Measurements from ENCODE around the gene ARHGDIG.

The ARHGDIG gene

DNA sequence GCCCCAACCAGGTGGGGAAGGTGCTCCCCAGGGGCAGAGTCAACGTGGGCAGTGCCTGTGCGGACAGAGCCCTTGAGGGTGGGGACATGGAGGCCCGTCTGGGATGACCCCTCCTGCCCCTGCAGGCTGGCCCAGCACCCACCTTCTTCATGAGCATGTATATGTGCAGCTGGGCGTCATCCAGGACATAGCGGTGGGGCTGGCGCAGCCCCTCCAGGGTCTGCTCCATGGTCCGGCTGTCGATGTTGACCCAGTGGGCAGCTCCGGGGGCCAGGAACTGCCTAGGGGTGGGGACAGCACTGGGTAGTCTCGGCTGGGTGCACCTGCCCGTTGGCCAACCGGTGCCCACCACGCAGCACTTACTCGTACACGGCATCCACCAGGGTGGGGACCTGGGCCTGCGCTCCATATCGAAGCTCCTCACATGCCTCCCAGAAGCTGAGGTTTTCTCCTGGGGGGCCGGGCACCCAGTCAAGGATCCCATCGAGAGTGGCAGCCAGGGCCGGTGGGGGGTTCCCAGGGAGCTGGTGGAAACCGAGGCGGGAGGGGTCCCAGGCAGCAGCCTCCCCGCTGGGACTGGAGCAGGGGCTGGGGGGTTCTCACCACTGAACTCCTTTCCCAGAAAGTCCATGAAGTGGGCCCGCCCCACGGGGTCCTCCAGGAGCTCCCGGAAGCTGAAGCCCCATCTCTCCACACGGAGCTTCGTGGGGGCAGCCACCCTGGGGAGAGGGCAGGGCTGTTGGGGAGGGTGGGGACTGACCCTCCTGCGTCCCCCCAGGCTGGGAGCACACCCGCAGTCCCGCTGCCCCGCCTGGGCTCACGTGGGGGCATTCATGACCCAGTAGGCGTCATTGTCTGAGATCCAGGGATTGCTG is 9.8 kb upstream of the ARHGDIG start:
- H3K4me3 Mint-ChIP-seq, result no peak overlapping the region
- no peaks in the 10 kb centered on the region for H3K4me1 Mint-ChIP-seq
- H3K36me3 Mint-ChIP-seq, result no peaks in the 10 kb centered on the region
- H3K27me3 Mint-ChIP-seq, result no peaks in the 10 kb centered on the region
- H3K27ac Mint-ChIP-seq, result no peak overlapping the region
- no peaks in the 10 kb centered on the region for H3K9me3 Mint-ChIP-seq

DNA sequence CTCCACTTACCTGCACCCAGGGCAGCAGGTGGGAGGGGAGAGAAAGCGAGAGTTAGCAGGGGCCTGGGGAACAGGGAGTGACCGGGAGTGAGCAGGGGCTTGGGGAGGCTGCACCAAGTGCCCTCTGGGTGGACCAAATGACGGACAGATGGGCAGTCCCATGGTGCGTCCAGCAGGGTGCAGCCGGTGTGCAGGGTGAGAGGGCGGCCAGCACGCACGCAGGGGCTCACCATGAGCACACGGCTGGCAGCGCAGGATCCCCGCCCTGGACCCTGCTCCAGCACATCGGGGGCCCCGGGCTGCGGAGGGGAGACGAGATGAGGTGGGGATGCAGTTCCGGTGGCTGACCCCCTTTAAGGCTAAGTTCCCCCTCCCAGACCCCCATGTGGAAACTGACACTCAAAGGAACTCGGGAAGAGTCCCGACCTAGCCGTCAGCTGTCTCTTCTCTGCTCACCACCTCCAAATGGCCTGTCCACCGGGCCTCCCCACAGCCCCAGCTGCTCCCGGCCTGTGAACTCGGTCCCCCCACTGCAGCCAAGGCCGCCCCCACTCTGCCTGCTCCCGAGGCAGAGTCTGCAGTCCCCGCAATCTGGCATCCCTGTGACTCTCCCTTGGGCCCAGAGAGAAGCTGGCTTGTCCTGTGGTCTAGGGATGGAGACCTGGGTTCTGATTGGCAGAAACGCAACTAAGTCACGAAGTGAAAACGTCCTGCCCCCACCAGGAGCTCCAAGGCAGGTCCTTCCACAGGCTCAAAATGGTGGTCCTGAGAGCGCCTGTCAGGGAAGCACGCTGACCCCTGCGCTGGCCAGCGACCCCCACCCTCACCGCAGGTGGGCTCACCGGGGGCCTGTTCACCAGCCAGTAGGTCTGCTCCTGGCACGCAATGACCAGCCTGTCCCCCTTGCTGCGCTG is 7.5 kb upstream of the ARHGDIG start:
- Mint-ChIP-seq H3K9me3 (no peaks in the 10 kb centered on the region), H3K27me3 (peaks cover 6% of the 10 kb centered on the region), H3K27ac (peak overlapping the region; percentile 17), H3K4me3 (no peak overlapping the region), H3K4me1 (no peaks in the 10 kb centered on the region), H3K36me3 (no peaks in the 10 kb centered on the region)

DNA sequence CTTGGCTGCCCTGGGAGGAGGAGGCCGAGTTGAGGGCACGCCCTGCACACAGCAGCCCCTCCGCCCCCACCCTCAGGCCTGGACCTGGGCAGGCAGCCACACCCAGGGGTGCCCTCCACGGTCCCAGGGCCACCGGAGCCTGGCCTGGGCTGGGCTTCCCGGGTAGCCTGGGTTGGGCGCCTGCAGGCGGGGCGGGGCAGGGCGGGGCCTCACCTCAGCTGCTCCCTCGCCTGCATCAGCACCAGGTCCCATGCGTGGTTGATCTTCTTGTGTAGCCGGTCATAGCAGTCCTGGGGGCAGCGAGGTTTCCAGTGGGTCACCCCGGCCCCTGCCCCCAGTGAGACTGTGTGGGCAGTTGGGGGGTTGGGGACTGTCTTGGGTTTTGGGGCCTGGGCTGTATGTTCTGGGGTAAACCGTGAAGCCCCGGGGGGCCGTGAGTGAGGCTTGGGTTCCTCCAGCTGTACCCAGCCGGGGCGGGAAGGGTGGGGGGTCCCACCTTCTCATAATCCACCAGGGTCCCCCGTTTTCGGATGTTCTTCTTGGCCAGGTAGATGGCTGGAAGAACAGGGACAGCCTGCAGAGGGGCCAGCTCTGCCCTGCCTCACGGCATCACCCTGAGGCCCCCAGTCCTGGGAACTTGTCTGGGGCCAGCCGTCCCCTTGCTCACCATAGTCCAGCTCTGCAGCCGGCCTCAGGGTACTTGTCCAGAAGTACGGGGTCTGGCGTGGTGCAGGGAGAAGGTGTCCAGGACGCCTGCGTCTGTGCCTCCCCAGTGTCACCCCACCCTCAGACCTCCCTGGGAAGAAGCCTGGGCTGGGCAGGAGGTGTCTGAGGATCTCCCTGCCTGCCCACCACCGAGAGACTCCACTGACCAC is 6.6 kb upstream of the ARHGDIG start:
- no peaks in the 10 kb centered on the region for H3K4me1 Mint-ChIP-seq
- no peaks in the 10 kb centered on the region for H3K9me3 Mint-ChIP-seq
- no peaks in the 10 kb centered on the region for H3K36me3 Mint-ChIP-seq
- no peak overlapping the region for H3K27ac Mint-ChIP-seq
- H3K4me3 Mint-ChIP-seq, result no peak overlapping the region
- peaks cover 6% of the 10 kb centered on the region for H3K27me3 Mint-ChIP-seq

- H3K4me1 Mint-ChIP-seq, result peaks cover 5% of the 10 kb centered on the region
- H3K27ac Mint-ChIP-seq, result no peak overlapping the region
- peaks cover 9% of the 10 kb centered on the region for H3K27me3 Mint-ChIP-seq
- peak overlapping the region; percentile 51 for H3K4me3 Mint-ChIP-seq
- no peaks in the 10 kb centered on the region for H3K9me3 Mint-ChIP-seq
- no peaks in the 10 kb centered on the region for H3K36me3 Mint-ChIP-seq
Observed at GRCh38 chr16:275041-275641, 5.2 kb upstream of the ARHGDIG start.

DNA sequence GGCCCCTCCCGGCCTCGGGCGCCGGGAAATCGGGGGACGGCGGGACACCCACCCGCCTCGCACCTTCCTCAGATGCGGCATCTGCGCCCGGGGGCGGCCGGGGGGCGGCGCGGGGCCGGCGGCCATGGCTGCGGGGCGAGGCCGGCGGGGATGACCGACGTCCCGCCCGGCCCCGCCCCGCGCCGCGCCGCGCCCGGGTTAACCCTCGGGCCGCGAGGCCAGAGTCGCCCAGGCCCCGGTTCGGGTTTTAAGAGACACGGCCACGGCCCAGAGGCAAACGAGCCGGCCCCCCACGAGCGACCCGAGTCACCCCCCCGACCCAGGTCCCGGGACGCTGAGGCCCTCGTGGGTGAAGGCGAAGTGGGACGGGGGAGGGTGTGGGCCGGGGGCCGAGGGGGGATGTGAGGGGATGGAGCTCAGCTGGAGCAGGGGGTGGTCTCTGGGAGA is 4.6 kb upstream of the ARHGDIG start, which contains the start of gene RGS11:
RGS11 (minus strand) TSS at position 159 of the 447 bp plus-strand sequence; CDS start at position 126, 33 bp downstream.
- Mint-ChIP-seq H3K9me3 (no peaks in the 10 kb centered on the region), H3K4me1 (peaks cover 5% of the 10 kb centered on the region), H3K4me3 (peak within 1 kb of the TSS; percentile 66), H3K36me3 (no peaks in the 10 kb centered on the region), H3K27ac (no peak within 1 kb of the TSS), H3K27me3 (peaks cover 9% of the 10 kb centered on the region)

DNA sequence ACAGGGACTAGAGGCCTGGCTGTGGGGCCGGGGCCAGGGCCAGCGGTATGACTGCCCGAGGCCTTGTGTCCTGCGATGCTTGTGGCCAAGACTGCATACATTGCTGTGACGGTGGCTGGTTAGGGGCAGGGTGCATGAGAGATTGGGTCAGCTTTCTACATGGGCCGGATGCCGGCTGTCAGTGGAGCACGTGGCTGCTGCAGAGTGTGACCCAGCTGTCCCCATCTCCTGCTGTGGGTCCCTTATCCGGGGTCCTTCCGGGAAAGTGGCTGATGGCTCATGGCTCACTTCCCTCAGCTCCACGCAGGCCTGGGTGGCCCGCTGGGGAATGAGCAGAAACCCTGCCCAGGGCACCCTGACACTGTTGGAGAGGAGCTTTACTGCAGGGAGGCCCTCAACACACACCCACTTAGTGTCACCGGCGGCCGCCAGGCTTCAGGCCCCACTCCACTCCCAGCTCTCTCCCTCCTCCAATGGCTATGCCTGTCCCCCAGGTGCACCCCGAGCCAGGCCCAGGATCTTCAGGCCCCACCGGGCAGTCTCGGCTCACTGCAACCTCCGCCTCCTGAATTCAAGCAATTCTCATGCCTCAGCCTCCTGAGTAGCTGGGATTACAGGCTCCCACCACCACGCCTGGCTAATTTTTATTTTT is 3.8 kb upstream of the ARHGDIG start:
- no peaks in the 10 kb centered on the region for H3K9me3 Mint-ChIP-seq
- peaks cover 9% of the 10 kb centered on the region for H3K27me3 Mint-ChIP-seq
- H3K36me3 Mint-ChIP-seq, result no peaks in the 10 kb centered on the region
- no peak overlapping the region for H3K27ac Mint-ChIP-seq
- H3K4me3 Mint-ChIP-seq, result peak overlapping the region; percentile 66
- peaks cover 5% of the 10 kb centered on the region for H3K4me1 Mint-ChIP-seq

- peak overlapping the region; percentile 3 for H3K27ac Mint-ChIP-seq
- peaks cover 9% of the 10 kb centered on the region for H3K27me3 Mint-ChIP-seq
Observed at GRCh38 chr16:278863-279366, 1.5 kb upstream of the ARHGDIG start.

DNA sequence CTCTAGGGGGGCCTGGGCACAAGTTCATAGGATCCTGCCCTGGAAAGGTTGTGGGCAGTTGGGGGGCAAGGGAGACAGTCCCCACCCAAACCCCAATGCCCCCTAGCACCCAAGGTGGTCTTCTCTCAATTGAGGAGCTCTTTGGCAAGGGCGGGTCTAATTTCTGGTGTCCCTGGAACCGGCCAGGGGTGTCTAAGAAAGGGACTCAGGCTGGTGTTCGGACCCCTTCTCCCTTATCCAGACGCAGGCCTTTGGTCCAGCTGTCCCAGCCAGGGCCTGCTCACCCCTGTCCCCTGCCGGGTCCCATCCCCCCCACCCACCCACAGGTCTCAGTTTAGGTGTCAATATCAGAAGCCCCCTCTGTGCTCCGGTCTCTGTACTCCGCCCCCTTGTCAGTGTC is 860 bp upstream of the ARHGDIG start:
- Mint-ChIP-seq H3K27ac (no peak overlapping the region), H3K4me3 (peak overlapping the region; percentile 19), H3K4me1 (peaks cover 5% of the 10 kb centered on the region), H3K36me3 (no peaks in the 10 kb centered on the region), H3K9me3 (no peaks in the 10 kb centered on the region), H3K27me3 (peaks cover 9% of the 10 kb centered on the region)

More at GRCh38 chr16:278863-279366, 1.5 kb upstream of the ARHGDIG start:
- H3K4me1 Mint-ChIP-seq, result peaks cover 5% of the 10 kb centered on the region
- no peaks in the 10 kb centered on the region for H3K36me3 Mint-ChIP-seq
- H3K4me3 Mint-ChIP-seq, result peak overlapping the region; percentile 19
- H3K9me3 Mint-ChIP-seq, result no peaks in the 10 kb centered on the region

GRCh38 chr16:280005-280460 is 358 bp upstream of the ARHGDIG start:
- Mint-ChIP-seq H3K4me3 (no peak overlapping the region), H3K27ac (no peak overlapping the region), H3K4me1 (peaks cover 5% of the 10 kb centered on the region), H3K36me3 (no peaks in the 10 kb centered on the region), H3K9me3 (no peaks in the 10 kb centered on the region), H3K27me3 (peaks cover 9% of the 10 kb centered on the region)

DNA sequence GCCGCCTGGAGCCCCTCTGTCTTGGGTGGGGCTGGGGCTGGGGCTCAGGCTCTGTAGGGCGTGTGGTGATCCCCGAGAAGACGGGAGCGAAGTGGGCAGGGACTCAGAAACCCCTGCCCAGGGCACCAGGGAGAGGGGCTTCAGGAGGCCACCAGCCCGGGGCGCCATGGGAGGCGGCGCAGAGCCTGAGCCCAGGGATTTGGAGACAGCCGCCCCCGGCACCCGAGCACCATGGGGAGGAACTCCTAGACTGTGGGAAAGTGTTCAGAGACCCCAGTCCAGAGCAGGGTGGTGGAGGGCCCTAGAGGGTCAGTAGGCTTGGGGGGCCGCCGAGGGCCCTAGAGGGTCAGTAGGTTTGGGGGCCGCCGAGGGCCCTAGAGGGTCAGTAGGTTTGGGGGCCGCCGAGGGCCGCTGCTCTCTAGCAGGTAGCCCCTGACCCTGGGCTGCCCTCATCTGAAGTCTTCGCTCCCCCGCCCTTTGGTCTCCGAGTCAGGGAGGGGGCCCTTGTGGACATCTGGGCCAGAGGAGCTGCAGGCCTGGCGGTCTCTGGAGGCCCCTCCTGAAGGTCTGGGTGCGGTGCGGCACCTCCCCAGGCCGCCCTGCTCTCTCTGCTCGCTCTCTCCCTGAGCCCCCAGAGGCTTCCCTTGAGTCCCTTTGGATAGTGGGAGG is 734 bp downstream of the ARHGDIG start:
- Mint-ChIP-seq H3K4me1 (peaks cover 5% of the 10 kb centered on the region), H3K36me3 (no peaks in the 10 kb centered on the region), H3K4me3 (no peak overlapping the region), H3K27me3 (peaks cover 8% of the 10 kb centered on the region), H3K9me3 (no peaks in the 10 kb centered on the region), H3K27ac (no peak overlapping the region)

GRCh38 chr16:281660-282255 is 1.4 kb downstream of the ARHGDIG start:
- H3K9me3 Mint-ChIP-seq, result no peaks in the 10 kb centered on the region
- H3K27ac Mint-ChIP-seq, result peak overlapping the region; percentile 17
- peaks cover 4% of the 10 kb centered on the region for H3K27me3 Mint-ChIP-seq
- H3K4me3 Mint-ChIP-seq, result no peak overlapping the region
- peaks cover 3% of the 10 kb centered on the region for H3K36me3 Mint-ChIP-seq
- peaks cover 5% of the 10 kb centered on the region for H3K4me1 Mint-ChIP-seq

- no peaks in the 10 kb centered on the region for H3K9me3 Mint-ChIP-seq
- H3K27me3 Mint-ChIP-seq, result peaks cover 3% of the 10 kb centered on the region
- H3K36me3 Mint-ChIP-seq, result peaks cover 5% of the 10 kb centered on the region
- no peak overlapping the region for H3K4me3 Mint-ChIP-seq
- H3K27ac Mint-ChIP-seq, result no peak overlapping the region
- H3K4me1 Mint-ChIP-seq, result peaks cover 5% of the 10 kb centered on the region
Observed at GRCh38 chr16:282491-282890, 2.1 kb downstream of the ARHGDIG start.

GRCh38 chr16:283033-283805 is 2.8 kb downstream of the ARHGDIG start, which contains the start of gene PDIA2:
TSS of gene PDIA2 (plus strand) at chr16:283164. CDS start at chr16:283170, 6 bp downstream.
- Mint-ChIP-seq H3K9me3 (no peaks in the 10 kb centered on the region), H3K4me1 (peaks cover 5% of the 10 kb centered on the region), H3K36me3 (peaks cover 7% of the 10 kb centered on the region), H3K27ac (peak within 1 kb of the TSS; percentile 17), H3K27me3 (peaks cover 3% of the 10 kb centered on the region), H3K4me3 (no peak within 1 kb of the TSS)

All from activated naive CD4-positive, alpha-beta T cell treated with anti-CD3 and anti-CD28 coated beads, Interleukin-2, amount 50 U/mL, for 24 hours (primary cell).